Heart right ventricle (tissue), 16 donors: Measurements from ENCODE around the gene LIN9. TPM values are rescaled to one million over a fixed set of nuclear protein-coding genes. Genes with fewer than 3 reads are reported as not detected.

Experiments
- ATAC-seq, 8 donors: fragments of 200-7000 bp; cut with Tn5 transposase; one replicate each; pipeline ENCODE4 v1.9.1; 2020; ENCODE audit warnings: mild to moderate bottlenecking in 8 of 8, moderate library complexity in 8 of 8, moderate number of reproducible peaks in 1 of 8
- DNase-seq, 2 donors: peaks; one replicate each; pipeline ENCODE4 v3.0.0-alpha.2; 2020
- H3K27ac ChIP-seq, 10 donors: fragments of 200-600 bp; sonication (generic) in 2 of 10; one replicate each; pipeline versions ENCODE4 v1.5.0 to v1.8.0; 2020 to 2022; ENCODE audit warnings: mild to moderate bottlenecking in 3 of 10
- H3K27me3 ChIP-seq, 7 donors: fragments of 200-600 bp; one replicate each; pipeline ENCODE4 v1.8.0; 2021 to 2022; ENCODE audit warnings: mild to moderate bottlenecking in 2 of 7
- H3K36me3 ChIP-seq, 9 donors: fragments of 200-600 bp; sonication (generic) in 1 of 9; one replicate each; pipeline versions ENCODE4 v1.5.0 to v1.8.0; 2020 to 2022; ENCODE audit warnings: mild to moderate bottlenecking in 2 of 9
- H3K4me1 ChIP-seq, 9 donors: fragments of 200-600 bp; sonication (generic) in 1 of 9; one replicate each; pipeline versions ENCODE4 v1.5.0 to v1.8.0; 2020 to 2022; ENCODE audit warnings: mild to moderate bottlenecking in 4 of 9
- H3K4me3 ChIP-seq, 10 donors: fragments of 200-600 bp; sonication (generic) in 2 of 10; one replicate each; pipeline versions ENCODE4 v1.5.0 to v1.8.0; 2020 to 2022; ENCODE audit warnings: mild to moderate bottlenecking in 7 of 10, moderate library complexity in 2 of 10
- H3K9me3 ChIP-seq, 11 donors: fragments of 200-600 bp in 10 of 11; sonication (generic) in 2 of 11; one replicate each; pipeline versions ENCODE4 v1.5.0 to v1.8.0; 2013 to 2022; ENCODE audit warnings: mild to moderate bottlenecking in 2 of 11, control low read depth in 1 of 11, moderate library complexity in 1 of 11
- CTCF ChIP-seq, 9 donors: fragments of 200-600 bp; sonication (generic) in 2 of 9; IDR thresholded peaks; one replicate each; pipeline versions ENCODE4 v1.5.0 to v1.8.0; 2021 to 2022; ENCODE audit warnings: antibody characterized with exemption in 9 of 9, mild to moderate bottlenecking in 5 of 9, moderate library complexity in 1 of 9
- WGBS, 2 donors: extraction: QIAGEN DNeasy Blood & Tissue Kit; methylation state at CpG; one replicate each; pipeline ENCODE4 v1.1.7; 2013; ENCODE audit warnings: inconsistent platforms in 1 of 2; 5-methylcytosine and 5-hydroxymethylcytosine counted together
- intact Hi-C, 10 donors: fragments of 100-400 bp; cut with DNase I; formaldehyde crosslinking; loops; one replicate each; pipeline versions ENCODE4 v1.11.1 to v1.14.2; 2022
- polyA plus RNA-seq, 2 donors: library from polyadenylated mRNA; stranded (reverse); fragments of 200-250 nt; gene quantifications; one replicate each; pipeline ENCODE4 v1.2.3, GENCODE V29; 2013
- total RNA-seq, 10 donors: library from RNA; stranded (reverse); fragmentation: NEBNext Ultra II Directional in 3 of 10; extraction: Animal tissue kit (Norgen Biotek cat#: 25700) in 3 of 10; gene quantifications; one replicate each; pipeline versions ENCODE4 v1.2.1 to v1.2.4, GENCODE V29; 2021 to 2023
- donor health status: Arrhythmogenic right ventricular cardiomyopathy.
- donor health status: ischemic (EF 13 %, LVEDD 7.1; RV severe dilation, severe dysfunction).
- donor health status: healthy with polysubstance abuse.
- donor health status: DM: no; HTN: yes; CAD: no.
- donor health status: DM: no; HTN: no; CAD: no.
- donor health status: ischemic (EF 25% LVEDD 6.9; RV normal size, moderate dysfunction).
- donor health status: ischemic (EF 25% LVEDD 5.7; RV mildly dilated, moderate dysfunction).
- donor health status: healthy.
- donor health status: DM: yes; HTN: yes; CAD: no.
- donor health status: Ischemic cardiomyopathy.
- donor health status: ischemic (EF 35%, LVEDD 5.7; RV mildly dilated, moderate dysfunction).
- donor health status: nonischemic (EF 11% LVEDD 7.7; RV severe dilation, severe dysfunction).
- donor health status: DM: yes; HTN: yes; CAD: no.
- donor health status: PGD.
- donor health status: ischemic (EF 29% LVEDD 5.4; RV normal size, mild dysfunction).
- donor health status: nonischemic (EF 23%, LVEDD 6.1; RV moderate dilation, normal function).

Gene LIN9
- total and polyA plus RNA-seq, 12 donors, result 5.8 to 25.6 (median 18.0) TPM

- H3K27me3 ChIP-seq, result no peaks in the 10 kb centered on the region
- WGBS, 2 donors, result 90 to 93% methylated on average over 4 of the region's 4 CpGs
- no peak for TF ChIP-seq CTCF (IDR thresholded peaks at IDR 0.05)
- H3K4me1 ChIP-seq, result no peaks in the 10 kb centered on the region
- ATAC-seq (no peak), DNase-seq (no peak)
- intact Hi-C loops, result no loop called here
- no peak overlapping the region for H3K4me3 ChIP-seq
- no peaks in the 10 kb centered on the region for H3K9me3 ChIP-seq
- peaks cover 0 to 69% (median 8%) of the 10 kb centered on the region in 9 donors for H3K36me3 ChIP-seq
- H3K27ac ChIP-seq, result no peak overlapping the region
Measured at GRCh38 chr1:226287587-226287986, 21.4 kb downstream of the LIN9 start.

- no peak for TF ChIP-seq CTCF (IDR thresholded peaks at IDR 0.05)
- no peak overlapping the region for H3K4me3 ChIP-seq
- H3K4me1 ChIP-seq, result peaks cover 0 to 9% (median 0%) of the 10 kb centered on the region in 9 donors
- DNase-seq (no peak), ATAC-seq (peak in 2 of 8 donors; percentile 27 to 62)
- 56 to 66% methylated on average over 1 of the region's 1 CpG for WGBS, 2 donors
- H3K27ac ChIP-seq, result peak overlapping the region in 2 of 10 donors; percentile 8 to 26
- intact Hi-C loops, result no loop called here
- no peaks in the 10 kb centered on the region for H3K27me3 ChIP-seq
- H3K9me3 ChIP-seq, result no peaks in the 10 kb centered on the region
- H3K36me3 ChIP-seq, result peaks cover 0 to 60% (median 3%) of the 10 kb centered on the region in 9 donors
Measured at GRCh38 chr1:226281058-226281457, 27.9 kb downstream of the LIN9 start.

DNA sequence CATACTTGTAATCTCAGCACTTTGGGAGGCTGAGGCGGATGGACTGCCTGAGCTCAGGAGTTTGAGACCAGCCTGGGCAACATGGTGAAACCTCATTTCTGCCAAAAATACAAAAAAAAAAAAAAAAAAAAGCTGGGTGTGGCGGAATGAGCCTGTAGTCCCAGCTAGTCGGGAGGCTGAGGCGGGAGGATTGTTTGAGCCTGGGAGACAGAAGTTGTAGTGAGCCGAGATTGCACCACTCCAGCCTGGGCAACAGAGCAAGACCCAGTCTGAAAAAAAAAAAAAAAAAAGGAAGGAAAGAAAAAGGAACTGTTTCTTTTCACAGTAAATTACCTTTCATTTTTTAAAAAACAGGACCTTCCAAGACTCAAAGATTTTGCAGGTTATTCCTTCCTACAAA is 29.5 kb downstream of the LIN9 start:
- no peak for DNase-seq
- no peak for TF ChIP-seq CTCF (IDR thresholded peaks at IDR 0.05)
- Histone ChIP-seq H3K27me3 (no peaks in the 10 kb centered on the region), H3K36me3 (peaks cover 0 to 45% (median 2%) of the 10 kb centered on the region in 9 donors), H3K9me3 (no peaks in the 10 kb centered on the region), H3K4me1 (peaks cover 0 to 9% (median 0%) of the 10 kb centered on the region in 9 donors), H3K27ac (no peak overlapping the region), H3K4me3 (no peak overlapping the region)
- intact Hi-C loops, result no loop called here
- no peak for ATAC-seq
- 94 to 96% methylated on average over 5 of the region's 5 CpGs for WGBS, 2 donors

DNA sequence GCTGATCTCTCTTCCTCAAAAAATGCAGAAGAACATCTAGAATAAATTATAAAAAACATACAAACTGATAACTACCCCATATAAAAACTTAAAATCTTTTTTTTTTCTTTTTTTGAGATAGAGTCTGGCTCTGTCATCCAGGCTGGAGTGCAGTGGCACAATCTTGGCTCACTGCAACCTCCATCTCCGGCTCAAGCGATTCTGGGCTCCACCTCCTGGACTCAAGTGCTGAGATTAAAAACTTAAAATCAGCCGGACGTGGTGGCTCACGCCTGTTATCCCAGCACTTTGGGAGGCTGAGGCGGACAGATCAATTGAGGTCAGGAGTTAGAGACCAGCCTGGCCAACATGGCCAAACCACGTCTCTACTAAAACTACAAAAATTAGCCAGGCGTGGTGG is 31.1 kb downstream of the LIN9 start:
- Histone ChIP-seq H3K9me3 (no peaks in the 10 kb centered on the region), H3K27ac (no peak overlapping the region), H3K4me3 (no peak overlapping the region), H3K27me3 (no peaks in the 10 kb centered on the region), H3K36me3 (peaks cover 0 to 32% (median 2%) of the 10 kb centered on the region in 9 donors), H3K4me1 (peaks cover 0 to 22% (median under 1%) of the 10 kb centered on the region in 9 donors)
- 73 to 81% methylated on average over 8 of the region's 8 CpGs for WGBS, 2 donors
- DNase-seq, result no peak
- intact Hi-C loops, result no loop called here
- ATAC-seq, result no peak
- TF ChIP-seq CTCF (IDR thresholded peaks at IDR 0.05), result no peak
